Right hindlimb (tissue), 1 donor: ENCODE measurements around the gene TKTL1.

Experiments
- DNase-seq: peaks from one replicate; pipeline ENCODE4 v3.0.0-alpha.2; 2018

Gene TKTL1

GRCh38 chrX:154365052-154365600, 69.5 kb downstream of the TKTL1 start:
- no peak for DNase-seq

GRCh38 chrX:154365997-154366665, 70.5 kb downstream of the TKTL1 start:
- no peak for DNase-seq

- peak; percentile 52 for DNase-seq
Observed at GRCh38 chrX:154366666-154367055, 71.1 kb downstream of the TKTL1 start.

GRCh38 chrX:154367474-154368308, 72.1 kb downstream of the TKTL1 start:
- no peak for DNase-seq

DNA sequence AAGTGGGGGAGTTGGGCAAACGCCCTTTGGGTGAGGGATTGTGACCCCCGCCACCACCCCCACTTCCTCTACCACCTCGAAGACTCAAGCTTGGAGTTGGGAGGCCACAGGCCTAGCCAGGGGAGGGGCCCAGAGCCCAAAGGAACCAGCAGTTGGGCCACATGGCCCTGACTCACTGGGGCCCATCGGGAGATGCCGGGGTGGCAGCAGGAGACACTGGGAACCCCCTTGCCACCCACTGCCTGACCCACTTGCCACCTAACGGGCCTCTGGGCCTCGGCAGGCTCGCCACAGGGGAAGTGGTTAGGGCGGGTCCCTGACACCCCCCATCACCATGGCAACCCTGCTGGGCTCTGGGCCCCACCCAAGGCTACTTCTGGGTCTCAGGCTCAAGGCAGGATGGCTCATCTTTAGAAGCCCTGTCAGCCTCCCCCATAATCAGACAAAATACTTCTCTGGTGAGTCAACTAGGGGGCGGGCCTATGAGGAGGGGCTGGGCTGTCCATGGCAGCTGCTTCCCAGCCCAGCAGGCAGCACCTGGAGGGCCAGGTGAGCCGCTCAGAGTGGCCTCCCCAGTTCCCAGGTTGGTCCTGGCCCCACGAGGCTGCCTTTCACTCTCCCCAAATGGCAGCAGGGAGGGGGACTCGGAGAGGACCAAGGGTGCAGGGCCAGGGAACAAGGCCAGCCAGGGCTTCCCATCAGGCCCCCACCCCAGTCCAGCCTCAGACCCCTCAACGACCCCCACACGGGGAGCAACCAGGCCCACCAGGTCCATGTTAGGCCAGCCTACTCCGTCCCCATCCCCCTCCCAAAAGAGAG, 73.2 kb downstream of the TKTL1 start:
- peak; percentile 68 for DNase-seq

DNA sequence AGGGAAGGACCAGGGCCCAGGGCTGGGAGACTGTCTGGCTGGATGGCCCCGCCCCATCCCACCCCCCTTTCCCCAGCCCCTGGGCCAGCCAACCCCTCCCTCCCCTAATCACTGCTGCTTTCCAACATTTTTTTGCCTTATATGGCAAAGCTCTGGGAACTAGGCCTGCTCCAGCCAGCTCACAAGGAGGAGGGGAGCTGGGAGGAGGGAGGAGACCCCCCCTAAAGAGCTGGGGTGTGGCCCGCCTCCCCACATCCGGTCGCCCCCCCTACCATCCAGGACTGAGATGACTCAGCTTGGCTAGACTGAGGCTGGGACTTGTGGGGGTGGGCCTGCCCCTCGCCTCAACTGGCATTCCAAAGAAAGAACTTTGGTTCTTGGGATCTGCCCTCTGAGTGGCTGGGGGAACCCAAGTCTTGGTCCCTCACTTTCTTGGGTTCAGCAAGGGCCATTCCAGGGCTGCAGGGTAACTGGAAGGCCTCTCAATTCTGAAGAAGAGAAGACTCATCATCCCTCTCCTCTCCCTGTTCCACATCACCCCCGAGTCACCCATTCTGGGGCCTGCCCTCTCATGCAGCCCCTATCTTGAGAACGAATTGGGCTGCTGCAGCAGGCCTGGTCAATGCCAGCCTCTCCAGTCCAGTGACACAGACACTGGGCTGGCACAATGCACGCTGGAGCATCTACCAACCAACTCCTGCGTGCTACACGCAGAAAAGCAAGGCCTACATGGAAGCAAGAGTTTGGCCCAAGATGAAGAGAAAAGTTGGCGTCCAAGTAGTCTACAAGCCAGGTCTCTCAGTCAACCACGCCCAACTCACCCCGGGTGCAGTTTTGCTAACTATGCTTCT, 74.1 kb downstream of the TKTL1 start:
- peak; percentile 92 for DNase-seq

- DNase-seq: peak; percentile 65
Observed at GRCh38 chrX:154370300-154371016, 74.9 kb downstream of the TKTL1 start.

DNA sequence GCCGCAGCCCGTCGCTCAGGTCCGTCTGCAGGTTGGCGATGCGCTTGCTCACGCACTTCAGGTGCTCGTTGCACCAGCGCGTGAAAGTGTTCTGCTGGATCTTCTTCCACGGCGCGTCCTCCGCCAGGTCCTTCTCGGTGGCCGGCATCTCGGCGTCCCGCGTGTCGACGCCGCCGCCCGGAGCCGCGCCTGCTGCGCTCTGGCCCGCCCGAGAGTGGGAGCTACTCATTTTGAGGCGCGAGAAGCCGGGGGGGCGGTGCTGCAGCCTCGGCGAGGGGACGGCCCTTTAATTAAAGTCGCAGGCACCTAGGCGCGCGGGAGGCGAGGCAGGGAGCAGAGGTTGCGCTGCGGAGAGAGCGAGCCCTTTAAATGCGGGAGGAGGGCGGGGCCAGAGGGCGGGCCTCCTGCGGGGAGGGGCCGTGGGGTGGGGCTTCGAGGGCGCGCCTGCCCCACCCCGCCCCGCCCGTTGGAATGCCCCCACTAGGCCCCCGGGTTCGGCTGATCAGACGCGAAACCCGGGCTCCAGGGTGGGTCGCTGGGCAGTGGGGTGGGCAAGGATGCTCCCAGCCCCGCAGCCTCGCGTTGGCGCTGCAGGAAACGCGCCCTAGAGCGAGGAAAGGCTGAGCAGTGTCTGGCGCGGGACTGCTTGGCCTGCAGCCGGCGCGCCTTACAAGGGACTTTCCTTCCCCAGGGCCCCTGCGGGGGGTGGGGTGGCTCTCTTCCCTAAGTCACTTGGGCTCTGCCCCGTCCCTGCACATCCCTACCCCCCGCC, 75.6 kb downstream of the TKTL1 start:
- DNase-seq: peak; percentile 95

- peak; percentile 47 for DNase-seq
Observed at GRCh38 chrX:154371789-154372300, 76.2 kb downstream of the TKTL1 start.

- DNase-seq: no peak
Observed at GRCh38 chrX:154372612-154373022, 77.0 kb downstream of the TKTL1 start.

DNA sequence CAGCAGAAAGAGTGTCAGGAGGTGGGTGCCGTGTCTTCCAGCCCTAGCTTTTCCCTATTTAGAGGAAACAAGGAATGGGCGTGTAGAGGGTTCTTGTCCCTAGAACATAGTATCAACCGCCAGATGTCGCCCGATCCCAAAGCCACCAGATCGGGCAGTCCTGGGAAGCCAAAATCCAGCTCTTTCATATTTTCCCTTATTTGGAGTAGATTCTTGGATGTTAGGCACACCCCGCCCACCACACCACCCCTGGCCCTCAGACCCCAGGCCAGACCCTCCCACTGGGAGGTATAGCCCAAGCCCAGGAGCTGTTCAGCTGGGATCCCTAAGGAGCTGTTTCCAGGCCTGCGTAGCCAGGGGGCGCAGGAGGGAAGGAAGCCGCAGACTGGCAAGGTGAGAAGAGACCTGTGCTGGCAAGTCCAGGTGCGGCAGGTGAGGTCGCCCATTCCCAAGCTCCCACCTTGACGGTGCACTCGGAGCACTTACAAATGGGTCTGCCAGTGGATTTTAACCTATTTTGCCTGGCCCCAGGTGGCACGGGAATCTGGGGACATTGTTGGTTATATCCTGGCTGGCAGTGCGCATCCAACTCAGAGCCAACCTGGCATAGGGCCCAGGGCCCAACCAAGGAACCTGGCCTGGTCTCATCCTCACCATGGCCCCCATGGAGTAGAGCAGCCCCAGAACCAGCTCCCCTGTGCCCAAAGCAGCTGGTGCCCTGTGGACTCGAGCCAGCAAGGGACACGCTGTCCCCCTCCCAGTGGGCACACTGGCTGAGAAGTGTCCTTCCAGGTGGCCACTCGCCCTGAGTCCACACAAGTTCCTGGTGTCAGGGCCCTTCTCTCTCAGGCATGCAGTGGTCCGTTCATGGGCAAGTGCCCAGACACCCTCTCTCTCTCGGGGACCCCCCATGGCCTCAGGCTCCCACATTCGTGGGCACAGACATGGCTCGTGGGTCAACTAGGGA, 78.0 kb downstream of the TKTL1 start:
- DNase-seq: peak; percentile 81

- DNase-seq: no peak
Observed at GRCh38 chrX:154374313-154375155, 78.9 kb downstream of the TKTL1 start, which contains the start of gene FLNA. TSS of gene FLNA (minus strand) at chrX:154374634. CDS start at chrX:154371245, 3,389 bp downstream.

- DNase-seq: no peak
Observed at GRCh38 chrX:154375156-154375504, 79.5 kb downstream of the TKTL1 start.

- DNase-seq: no peak
Observed at GRCh38 chrX:154376774-154377173, 81.2 kb downstream of the TKTL1 start.

DNA sequence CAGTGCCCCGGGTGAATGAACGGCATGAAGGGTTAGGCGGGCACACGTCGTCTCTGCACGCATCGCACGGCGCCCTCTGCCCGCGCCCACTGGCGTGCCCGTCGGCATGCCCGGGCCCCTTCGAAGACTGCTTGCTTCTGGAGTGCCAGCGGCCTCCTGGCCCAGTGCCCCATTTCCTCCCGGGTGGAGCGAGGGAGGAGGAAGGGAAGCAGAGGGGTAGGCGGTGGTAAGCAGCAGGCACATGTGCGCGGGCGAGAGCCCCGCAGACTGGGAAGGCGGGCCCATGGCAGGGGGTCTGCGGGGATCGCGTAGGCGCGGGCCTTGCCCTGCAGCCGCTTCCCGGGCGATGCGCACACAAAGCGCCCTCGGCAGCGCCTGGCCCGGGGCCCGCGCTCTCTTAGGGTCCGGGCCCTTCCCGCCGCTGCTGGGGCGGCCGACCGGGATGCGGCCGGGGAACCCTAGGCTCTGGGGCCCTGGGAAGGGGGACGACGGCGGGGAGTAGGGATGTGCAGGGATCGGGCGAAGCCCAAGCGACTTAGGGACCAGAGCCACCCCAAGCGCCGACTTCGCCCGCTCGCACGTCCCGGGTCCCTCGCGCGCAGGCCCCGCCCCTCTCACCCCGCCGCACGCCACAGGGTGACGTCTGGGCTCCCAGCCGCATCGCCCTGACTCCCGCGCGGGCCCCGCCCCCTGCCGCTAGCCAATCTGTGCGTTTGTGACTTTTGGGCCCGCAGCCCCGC, 82.6 kb downstream of the TKTL1 start:
- DNase-seq: peak; percentile 75

DNA sequence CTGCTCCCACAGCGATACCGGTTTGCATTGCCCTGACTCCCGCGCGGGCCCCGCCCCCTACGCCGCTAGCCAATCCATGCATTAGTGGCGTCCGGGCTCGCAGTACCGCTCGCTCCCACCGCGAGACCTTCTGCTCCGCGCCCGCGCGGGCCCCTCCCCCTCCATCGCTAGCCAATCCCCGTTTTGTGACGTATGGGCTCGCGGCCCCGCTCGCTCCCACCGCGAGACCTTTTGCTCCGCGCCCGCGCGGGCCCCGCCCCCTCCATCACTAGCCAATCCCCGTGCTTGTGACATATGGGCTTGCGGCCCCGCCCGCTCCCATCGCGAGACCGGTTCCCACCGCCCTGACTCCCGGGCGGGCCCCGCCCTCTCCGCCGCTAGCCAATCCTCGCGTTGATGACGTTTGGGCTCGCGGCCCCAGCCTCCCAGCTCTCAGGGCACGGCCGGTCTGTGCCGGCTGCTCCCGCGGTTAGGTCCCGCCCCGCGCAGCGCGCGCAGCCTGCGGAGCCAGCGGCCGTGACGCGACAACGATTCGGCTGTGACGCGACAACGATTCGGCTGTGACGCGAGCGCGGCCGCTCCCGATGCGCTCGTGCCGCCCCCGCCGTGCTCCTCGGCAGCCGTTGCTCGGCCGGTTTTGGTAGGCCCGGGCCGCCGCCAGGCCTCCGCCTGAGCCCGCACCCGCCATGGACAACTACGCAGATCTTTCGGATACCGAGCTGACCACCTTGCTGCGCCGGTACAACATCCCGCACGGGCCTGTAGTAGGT, 83.4 kb downstream of the TKTL1 start, which contains the start of gene EMD:
TSS of gene EMD (plus strand) at position 497 of the 770 bp plus-strand sequence. CDS start at position 687, 190 bp downstream.
- DNase-seq: peak; percentile 98
